ENCODE data around the gene SPI1.
"Not testable (repeated sequence)": the region's sequence is repeated elsewhere in the genome, so short reads cannot be mapped to it uniquely, and the experiment has no call there.

Gene SPI1

DNA sequence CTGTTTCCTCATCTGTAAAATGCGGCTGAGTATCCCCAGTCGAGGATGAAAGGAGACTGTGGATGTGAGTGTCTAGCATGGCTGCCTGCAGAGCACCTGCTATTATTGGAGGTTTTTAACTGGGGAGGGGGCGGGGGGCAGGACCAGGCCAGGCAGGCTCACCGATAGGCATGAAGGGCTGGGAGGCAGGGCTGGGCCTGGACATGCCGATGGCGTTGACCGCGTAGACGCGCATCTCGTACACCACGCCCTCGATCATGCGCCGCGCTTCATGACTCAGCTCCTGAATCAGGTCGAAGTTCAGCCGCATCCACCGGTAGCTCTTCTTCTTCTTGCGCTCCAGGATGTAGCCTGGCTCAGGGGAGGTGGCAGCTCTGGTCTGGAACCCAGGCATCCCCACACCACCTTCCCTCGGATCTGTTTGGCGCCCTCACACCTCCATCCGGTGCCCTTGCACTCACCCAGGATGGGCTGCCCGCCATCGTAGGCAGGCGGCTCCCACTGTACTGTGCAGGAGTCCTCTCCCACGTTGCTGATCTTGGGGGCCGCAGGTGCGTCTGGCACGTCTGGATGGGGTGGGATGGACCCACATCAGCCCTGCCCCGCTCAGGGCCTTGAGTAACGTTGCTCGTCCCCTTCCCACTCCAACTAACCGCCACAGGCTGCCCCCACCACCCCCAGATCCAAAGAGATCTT is 41.0 kb downstream of the SPI1 start:
- no peak for DNase-seq

DNA sequence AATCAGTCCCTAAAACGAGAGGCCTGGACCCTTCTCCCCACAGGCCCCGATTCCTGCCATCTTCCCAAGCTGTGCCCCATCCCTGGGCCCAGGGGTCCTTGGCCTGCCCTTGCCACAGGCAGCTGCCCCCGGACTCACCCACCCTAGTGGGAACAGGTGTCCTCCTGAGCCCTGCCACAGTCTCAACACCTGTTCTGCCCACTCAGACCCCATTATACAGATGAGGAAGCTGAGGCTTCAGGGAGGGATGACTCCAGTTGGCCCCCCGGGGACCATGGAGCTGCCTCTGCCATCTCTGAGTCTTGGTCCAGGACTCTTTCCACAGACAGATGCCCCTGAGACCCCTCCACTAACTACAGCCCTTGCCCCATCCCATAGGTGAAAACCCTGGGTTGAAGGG is 41.8 kb downstream of the SPI1 start:
- no peak for DNase-seq

DNA sequence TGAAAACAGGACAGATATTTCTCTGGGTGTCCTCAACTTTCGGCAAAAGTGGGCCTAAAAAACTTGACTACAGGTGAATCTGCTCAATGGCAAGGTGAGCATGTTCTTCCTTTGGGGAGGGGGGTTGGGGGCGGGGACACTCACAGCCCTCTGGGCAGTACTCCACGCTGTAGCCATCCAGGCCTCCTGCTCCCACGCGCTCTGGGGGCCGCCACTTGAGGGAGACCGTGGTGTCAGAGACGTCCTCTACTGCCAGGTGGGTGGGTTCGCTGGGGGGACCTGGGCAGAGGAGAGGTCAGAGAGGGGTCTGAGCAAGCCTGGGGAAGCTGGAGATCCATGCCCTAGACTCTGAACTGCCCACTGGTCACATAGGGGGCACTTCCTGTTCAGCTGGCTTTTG is 42.6 kb downstream of the SPI1 start:
- no peak for DNase-seq

DNA sequence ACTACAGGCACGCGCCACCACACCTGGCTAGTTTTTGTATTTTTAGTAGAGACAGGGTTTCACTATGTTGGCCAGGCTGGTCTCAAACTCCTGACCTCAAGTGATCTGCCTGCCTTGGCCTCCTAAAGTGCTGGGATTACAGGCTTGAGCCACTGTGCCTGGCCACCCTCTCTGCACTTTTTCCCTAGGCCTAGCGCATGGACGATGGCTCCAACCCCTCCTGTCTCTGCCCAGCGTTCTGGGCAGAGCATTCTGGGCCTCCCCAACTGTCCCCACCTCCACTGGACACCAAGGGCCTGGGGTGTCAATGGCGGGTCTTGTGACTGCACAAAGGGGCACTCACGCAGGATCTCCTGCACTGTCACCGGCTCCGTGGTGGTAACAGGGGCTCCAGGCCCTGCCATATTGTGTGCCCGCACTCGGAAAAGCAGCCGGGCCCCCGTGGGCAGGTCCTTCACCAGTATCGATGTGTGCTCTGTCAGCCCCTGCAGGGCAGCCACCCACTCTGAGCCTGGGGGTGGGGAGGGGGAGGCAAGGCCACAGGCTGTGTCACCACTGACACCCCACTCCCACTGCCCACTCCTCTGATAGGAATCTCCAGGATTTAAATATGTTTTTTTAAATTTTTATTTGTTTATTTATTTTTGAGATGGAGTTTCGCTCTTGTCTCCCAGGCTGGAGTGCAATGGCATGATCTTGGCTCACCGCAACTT is 43.5 kb downstream of the SPI1 start:
- not testable (repeated sequence) for DNase-seq

DNA sequence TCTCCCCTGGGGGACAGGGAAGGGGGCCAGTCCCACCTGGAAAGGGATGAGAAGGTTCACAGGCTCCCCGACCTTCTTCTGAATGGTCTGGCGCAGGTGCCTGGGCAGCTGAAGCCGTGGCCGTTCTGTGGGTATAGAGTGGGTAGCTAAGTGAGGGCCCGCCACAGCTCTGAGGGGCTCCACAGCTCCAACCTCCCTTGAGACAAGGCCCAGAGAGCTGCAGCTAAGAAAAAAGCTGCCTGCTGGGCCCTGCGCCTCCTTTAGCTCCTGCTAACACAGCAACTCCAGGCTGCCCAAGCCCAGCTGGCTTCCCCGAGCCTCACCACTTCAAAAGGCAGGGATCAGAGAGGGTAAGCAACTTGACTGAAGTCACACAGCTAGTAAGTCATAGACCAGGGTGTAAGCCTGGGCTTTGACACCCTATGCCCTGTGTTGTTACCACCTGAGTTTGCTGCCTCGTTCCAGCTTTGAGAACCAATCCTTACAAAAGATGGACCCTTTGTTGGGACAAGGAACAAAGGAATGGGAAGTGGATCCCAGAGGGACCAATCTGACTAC is 44.4 kb downstream of the SPI1 start:
- DNase-seq, result no peak

DNA sequence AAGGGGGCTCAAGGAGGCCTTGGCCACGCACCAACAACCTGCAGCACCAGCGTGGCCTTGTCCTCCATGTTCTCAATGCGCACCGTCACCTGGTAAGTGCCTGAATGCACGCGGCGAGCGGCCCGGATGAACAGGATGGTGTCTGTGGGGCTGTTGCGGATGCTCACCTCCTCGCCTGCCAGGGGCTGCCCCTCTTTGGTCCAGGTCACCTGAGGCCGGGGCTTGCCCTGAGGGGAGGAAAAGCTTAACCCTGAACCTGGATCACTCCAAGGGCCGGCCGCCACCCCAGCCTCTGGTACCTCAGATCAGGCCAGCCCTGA is 44.9 kb downstream of the SPI1 start:
- no peak for DNase-seq

DNA sequence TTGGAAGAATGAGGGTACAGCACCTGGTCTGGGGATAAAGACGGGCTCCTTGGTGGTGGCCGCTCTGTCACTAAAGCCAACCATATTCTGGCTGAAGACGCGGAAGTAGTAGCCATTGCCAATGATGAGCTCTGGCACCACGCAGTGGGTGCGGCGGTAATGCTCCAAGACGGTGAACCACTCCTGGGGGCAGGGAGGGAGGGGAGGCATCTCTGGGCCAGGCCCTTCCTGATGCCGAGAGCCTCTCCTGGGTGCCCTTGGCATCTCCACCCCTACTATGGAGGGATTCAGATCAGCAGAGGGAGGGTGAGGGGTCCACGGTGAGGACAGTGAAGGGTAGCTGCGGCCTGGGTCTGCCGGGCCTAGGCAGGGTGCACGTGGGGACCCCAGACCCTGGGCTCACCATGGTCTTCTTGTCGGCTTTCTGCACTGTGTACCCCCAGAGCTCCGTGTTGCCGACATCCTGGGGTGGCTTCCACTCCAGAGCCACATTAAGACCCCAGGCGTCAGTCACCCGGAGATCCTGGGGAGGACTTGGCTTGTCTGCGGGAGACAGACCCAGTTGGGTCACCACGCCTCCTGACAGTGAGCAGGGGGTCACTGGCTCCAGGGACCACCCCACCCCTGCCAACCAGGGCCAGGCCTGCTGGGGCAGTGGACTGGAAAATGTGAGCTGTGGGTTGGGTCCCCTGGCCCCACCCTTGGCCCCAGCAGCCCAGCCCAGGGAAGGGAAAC is 45.4 kb downstream of the SPI1 start:
- no peak for DNase-seq

DNA sequence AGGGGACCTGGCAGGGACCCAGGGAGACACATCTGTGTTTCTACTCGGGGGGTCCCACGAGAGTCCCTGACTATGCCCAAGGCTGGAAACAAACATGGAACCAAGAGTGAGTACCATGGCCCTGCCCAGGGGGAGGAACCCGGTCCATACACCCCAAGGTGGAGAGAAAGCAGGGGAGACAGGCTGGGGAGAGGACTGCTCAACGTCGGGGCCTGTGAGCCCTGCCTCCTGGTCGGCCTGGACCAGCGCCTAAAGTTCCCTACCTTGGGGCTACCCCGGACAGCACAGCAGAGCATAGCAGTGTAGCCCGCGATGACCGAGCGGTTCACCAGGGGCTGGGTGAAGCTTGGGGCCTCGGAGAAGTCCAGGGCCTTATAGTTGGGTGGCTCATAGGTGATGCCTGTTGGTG is 46.0 kb downstream of the SPI1 start:
- no peak for DNase-seq

DNA sequence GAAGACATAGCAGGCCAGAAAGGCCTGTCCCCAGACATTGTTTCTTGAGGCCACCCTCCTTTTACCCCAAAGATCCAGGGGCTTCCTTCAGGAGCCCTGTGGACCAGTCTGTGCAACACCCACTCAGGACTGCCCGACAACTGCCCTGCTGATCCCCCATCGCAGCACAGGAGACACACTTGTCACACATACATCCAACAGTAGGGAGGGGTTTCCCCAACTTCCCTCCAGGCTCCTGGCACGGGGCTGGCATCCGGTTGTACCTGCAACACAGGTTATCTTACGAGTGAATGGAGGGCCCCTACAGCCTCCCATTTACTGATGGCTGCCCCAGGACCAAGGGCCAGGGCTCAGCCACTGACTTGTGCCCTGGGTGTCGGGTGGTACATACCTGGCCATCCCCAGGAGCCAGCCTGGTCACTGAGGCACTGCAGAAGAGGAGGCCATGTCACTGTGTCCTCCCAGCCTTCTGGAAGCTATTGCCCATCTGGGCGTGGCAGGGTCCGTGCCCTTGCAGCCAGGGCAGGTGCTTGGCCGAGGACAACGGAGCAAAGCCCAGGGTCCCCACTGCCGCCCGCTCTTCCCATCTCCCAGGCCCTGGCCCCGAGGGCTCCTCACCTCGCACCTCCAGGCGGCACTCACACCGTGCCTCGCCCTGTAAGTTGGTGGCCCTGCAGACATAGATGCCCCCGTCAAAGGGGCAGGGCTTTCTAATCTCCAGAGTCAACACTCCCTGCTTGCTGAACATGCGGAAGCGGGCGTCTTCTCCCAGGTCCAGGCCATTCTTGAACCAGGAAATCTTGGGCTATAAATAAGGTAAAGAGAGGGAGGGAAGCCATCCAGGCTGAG is 46.7 kb downstream of the SPI1 start:
- no peak for DNase-seq

DNA sequence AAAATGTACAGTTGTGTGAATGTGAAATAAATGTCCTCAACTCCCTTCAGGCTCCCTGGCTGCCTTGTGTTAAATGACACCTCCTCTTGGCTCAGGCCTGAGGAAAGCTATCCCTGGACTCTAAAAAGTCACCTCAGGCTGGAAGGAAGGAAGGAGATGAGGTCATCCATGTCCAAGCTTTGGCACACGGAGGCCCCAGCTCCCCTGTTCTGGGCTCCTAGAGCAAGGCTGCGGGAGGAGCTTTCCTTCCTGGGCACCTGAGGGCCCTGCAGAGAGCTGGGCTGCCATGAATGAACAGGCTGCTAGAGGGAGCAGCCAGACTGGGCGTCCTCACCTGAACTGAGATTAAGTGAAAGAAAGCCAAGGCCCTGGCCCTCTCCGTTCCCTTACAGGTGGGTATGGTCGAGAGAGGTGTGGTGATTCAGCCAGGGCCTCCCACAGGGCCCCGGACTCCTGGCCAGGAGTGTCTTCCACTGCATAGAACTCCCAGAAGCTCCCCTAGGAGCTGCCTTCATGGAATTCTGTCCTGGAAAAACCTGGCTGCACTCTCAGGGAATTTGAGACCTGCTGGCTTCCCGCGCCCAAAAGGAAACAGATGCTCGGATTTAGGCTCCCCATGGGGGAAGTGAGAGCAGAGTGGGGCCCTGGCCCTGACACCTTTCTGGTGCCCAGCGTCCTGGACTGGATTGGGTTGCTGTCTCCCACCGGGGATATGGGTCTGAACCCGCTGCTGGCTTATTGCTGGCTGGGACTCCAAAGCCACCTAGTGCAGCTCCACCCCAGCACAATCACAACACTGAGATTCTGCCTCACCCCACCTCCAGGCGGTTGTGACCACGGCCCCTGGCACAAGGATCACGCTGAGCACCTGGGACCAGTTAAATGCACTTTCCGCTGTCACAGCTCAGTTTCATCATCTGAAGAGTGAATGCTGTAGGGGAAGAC is 48.1 kb downstream of the SPI1 start:
- DNase-seq, result no peak

DNA sequence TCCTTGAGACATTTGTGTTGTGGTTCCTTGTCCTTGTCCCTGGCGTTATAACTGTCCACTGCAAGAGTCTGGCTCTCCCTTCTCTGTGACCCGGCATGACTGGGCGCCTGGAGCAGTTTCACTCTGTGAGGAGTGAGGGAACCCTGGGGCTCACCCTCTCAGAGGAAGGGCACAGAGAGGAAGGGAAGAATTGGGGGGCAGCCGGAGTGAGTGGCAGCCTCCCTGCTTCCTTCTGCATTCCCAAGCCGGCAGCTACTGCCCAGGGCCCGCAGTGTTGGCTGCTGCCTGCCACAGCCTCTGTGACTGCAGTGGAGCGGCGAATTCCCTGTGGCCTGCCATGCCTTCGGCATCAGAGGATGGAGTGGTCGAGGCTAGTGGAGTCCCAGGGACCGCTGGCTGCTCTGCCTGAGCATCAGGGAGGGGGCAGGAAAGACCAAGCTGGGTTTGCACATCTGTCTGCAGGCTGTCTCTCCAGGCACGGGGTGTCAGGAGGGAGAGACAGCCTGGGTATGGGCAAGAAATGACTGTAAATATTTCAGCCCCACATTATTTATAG is 48.8 kb downstream of the SPI1 start:
- DNase-seq, result no peak

DNA sequence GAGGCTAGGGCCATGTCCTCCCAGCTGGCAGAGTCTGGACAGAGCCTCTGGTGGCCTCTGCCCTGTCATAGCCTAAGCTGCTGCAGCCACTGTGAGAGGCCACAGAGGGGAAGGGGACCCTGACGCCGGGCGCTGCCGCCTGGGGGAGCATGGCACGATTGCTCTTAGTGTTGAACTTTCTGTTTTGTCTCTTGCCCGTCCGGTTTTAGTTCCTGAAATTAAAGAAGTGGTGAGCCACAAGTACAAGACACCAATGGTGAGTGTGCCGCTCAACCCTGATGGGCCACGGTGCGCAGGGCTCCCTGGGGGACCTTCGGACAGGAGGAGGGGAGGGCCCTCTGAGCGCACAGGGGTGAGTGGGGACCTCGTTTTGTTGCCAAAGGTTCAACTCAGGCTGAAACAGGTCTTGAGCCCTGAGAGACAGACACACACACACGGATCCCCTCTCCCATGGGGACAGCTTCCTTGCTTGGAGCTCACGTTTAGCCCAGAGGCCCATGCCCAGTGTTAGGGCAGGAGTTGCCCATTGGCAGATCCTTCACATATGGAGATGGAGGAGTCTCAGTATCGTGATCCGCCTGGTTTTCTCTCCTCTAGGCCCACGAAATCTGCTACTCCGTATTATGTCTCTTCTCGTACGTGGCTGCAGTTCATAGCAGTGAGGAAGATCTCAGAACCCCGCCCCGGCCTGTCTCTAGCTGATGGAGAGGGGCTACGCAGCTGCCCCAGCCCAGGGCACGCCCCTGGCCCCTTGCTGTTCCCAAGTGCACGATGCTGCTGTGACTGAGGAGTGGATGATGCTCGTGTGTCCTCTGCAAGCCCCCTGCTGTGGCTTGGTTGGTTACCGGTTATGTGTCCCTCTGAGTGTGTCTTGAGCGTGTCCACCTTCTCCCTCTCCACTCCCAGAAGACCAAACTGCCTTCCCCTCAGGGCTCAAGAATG is 49.6 kb downstream of the SPI1 start:
- DNase-seq, result no peak

DNA sequence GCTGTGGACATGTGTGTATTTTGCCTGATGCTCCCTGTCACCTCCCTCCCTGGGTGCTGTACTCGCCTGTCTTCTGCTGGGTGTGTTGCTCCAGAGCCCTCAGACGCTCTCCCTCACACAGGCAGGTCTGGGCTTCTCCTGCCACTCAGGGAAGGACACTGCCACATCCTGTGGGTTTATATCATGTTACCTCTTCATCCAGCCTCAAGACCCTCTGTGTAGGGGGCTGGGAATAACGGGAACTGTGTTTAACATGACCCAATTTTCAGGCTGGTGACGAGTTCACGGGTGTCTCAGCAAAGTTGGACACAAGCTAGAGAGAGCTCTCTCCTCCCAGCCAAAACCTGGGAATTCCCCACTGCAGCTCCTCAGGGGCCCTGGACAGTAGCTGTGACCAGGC is 50.4 kb downstream of the SPI1 start:
- no peak for DNase-seq

DNA sequence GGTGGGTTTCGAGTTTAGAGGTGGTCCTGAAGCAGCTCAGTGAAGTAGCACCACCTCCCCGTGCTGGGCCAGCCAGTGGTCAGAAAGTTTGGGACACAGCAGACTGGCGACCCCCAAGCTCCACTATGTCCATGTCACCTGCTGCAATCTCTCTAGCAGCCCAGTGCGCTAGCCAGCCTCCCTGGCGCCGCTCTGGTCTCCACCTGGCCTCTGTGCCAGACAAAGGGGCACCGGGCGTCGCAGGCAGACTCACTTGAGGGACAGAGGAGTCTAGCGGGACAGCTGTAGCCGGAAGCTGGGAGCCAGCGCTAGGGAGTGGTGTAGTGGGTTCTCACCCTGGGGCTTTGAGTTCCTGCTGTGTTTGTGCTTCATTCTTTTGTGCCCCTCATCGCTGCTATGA is 51.3 kb downstream of the SPI1 start:
- DNase-seq, result no peak

DNA sequence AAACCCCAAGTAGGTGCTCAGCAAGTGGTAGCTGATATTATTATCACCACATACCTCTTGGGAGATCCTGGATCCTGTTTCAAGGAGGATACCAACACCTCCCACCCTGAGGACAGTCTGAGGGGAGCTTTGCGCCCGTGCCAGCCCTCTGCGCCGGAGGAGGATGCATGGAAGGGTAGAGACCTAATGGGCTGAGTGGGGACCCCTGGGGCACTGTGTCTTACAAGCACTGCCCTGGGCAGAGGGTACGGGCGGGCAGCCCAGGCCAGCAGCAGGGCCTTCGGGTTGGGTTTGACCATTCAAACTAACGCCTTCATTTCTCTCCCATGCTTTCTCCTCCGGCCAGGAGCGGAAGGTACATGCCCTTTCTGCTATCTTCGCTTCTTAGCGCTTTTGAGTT is 52.1 kb downstream of the SPI1 start:
- no peak for DNase-seq

DNA sequence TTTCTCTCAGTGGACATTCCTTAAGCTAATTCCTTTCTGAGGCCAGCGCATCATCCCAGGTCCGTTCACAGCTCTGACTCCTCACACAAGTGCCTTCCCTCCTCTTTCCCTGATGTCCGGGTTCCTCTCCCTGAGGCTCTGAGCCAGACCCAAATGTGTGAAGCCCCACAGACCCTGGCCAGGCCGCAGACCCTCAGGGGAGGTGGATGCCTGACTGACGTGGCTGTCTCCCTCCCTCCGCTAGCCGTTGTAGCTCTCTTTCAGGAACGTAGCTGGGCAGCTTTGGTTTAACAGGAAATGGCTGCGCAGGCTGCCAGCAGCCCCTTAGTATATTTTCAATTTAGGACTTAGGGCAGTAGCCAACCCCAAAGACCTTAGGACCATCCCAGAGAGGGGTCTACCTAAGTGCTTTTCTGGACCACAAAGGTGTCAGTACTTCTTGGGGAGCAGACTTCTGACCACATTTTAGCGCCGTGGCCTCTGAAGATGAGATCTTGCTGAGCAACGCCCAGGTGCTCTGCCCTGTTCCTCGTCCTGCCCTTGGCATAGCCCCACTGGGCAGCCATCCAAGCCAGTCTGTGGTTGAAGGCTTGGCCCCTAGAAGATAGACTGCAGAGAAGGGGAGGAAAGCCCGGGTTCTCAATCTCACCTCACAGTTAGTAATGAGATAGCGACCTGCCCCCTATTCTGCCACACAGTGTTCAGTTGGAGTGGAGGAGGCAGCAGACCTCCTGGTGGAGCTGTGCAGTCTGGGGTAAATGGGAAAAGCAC is 52.9 kb downstream of the SPI1 start:
- no peak for DNase-seq

DNA sequence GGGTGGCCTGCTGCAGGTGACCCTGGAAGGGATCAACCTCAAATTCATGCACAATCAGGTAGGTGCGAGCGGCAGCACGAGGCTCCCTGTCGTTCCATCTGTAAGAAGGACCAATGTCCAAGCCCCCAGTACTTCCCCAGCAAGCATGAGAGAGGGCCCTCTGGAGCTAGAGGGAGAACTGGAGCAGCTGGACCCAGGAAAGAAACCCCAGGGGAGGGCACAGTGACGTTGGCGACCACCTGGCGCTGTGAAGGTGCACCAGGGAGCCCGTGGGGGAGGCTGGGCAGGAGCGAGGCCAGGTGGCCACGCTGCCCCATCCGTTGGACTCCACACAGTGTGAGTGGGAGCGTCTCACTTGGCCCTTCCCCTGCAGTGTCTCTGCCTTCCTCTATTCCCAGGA is 53.8 kb downstream of the SPI1 start:
- no peak for DNase-seq

DNA sequence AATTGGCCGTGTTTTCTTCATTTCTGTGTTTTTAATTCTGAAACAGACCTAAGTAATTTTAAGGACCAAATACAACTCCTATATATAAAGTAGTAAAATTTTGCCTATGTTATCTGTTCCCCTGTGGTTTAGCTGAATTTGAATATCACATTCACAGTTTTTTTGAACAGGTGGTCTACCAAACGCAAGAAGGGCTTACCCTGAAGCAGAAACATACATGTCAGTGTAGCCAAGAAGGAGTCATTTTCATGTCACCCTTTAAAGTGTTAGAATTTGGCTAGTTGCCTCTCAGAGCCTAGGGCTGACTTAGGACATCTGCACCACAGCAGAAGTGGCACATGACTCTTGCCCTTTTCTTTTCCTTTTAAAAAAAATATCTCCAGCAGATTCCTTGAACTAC is 60.2 kb downstream of the SPI1 start:
- no peak for DNase-seq

DNA sequence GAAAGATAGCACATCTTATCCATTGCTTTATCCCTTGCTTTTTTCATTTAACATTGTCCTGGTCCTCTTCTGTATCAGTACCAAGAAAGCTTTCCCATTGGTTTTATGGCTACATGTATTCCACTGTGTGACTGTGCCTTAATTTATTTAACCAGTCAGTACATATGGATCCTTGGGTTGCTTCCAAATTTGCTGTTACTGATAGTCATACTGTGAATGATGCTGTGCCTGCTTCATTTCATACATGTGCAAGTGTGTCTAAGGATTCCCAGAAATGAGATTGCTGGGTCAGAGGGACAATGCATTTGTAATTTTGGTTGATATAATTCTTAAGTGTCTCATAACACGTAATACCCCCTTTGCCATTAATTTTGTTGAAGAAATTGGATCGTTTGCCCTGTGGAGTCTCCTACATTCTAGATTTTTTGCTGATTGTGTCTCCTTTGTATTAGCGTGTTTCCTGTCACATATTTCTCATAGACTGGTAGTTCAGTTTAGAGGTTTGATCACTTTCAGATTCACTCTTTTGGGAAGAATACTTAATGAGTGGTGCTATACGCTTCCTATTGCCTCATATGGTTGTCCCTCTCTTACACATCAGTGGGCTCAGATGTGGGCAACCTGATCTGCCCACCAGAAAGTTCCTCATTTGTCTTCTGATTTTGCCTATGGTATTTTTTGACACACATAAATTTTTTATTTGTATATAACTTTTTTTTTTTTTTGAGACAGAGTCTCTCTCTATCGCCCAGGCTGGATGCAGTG is 61.1 kb downstream of the SPI1 start:
- DNase-seq, result no peak
